Caco-2 (cell line): ENCODE results near the gene OXSR1. TPM values are rescaled to one million over a fixed set of nuclear protein-coding genes. Genes with fewer than 3 reads are reported as not detected.
A peak's percentile ranks its signal among the peaks of the same experiment; 100 is the strongest.

Experiments
- BruUV-seq: library from RNA; stranded (reverse); fragments of 400-500 nt; replicated peaks from 2 replicates; lab custom pipeline; 2021; lab: Mats Ljungman, UMichigan
- CTCF ChIA-PET: fragments of 300-600 bp; sonication (Branson Sonifier 250); formaldehyde crosslinking; loops from one replicate; lab custom pipeline; 2022; ENCODE audit warnings: antibody characterized with exemption; lab: Charles Lee
- POLR2A ChIA-PET: fragments of 300-600 bp; sonication (Branson Sonifier 250); formaldehyde crosslinking; loops from one replicate; lab custom pipeline; 2022; ENCODE audit warnings: antibody characterized with exemption; lab: Charles Lee
- DNase-seq, 2 experiments: peaks; one replicate each; pipeline versions ENCODE4 v3.0.0 to v3.0.0-alpha.2; 2020 to 2022
- H3K27me3 ChIP-seq: replicated peaks from 2 replicates; pipeline ENCODE4 v1.6.0; 2011; ENCODE audit warnings: low read length; ENCODE audit not compliant: control insufficient read depth, insufficient read depth
- H3K36me3 ChIP-seq: 2 replicates; pipeline ENCODE4 v1.5.1; 2011; ENCODE audit warnings: low read length; ENCODE audit not compliant: control insufficient read depth, insufficient read depth
- H3K4me1 ChIP-seq: fragments of 250-450 bp; sonication (Bioruptor Pico); 2 replicates; pipeline ENCODE4 v1.5.1; 2020; ENCODE audit warnings: mild to moderate bottlenecking
- H3K4me3 ChIP-seq: 2 replicates; pipeline ENCODE4 v1.5.1; 2011; ENCODE audit warnings: low read depth, mild to moderate bottlenecking, control low read depth, low read length
- H3K9me3 ChIP-seq: fragments of 250-450 bp; sonication (Bioruptor Pico); 2 replicates; pipeline ENCODE4 v1.5.1; 2020; ENCODE audit warnings: mild to moderate bottlenecking, moderate library complexity
- H3K27ac Mint-ChIP-seq: one replicate; pipeline ENCODE4 v1.8.0; 2022; ENCODE audit warnings: mixed read lengths; ENCODE audit not compliant: unreplicated experiment
- H3K27me3 Mint-ChIP-seq: one replicate; pipeline ENCODE4 v1.8.0; 2022; ENCODE audit warnings: mixed read lengths; ENCODE audit not compliant: insufficient read depth, unreplicated experiment
- H3K36me3 Mint-ChIP-seq: one replicate; pipeline ENCODE4 v1.8.0; 2022; ENCODE audit warnings: mild to moderate bottlenecking, mixed read lengths; ENCODE audit not compliant: insufficient read depth, unreplicated experiment
- H3K4me1 Mint-ChIP-seq: one replicate; pipeline ENCODE4 v1.8.0; 2022; ENCODE audit warnings: low read depth, mixed read lengths; ENCODE audit not compliant: unreplicated experiment
- H3K4me3 Mint-ChIP-seq: one replicate; pipeline ENCODE4 v1.8.0; 2022; ENCODE audit warnings: mild to moderate bottlenecking, moderate library complexity, mixed read lengths; ENCODE audit not compliant: unreplicated experiment
- H3K9me3 Mint-ChIP-seq: one replicate; pipeline ENCODE4 v1.8.0; 2022; ENCODE audit warnings: mixed read lengths; ENCODE audit not compliant: unreplicated experiment
- CTCF ChIP-seq, 2 experiments: fragments of 200-600 bp in 1 of 2; IDR thresholded peaks; 1 replicate in 1 of 2; 2 replicates in 1 of 2; pipeline versions ENCODE4 v1.5.1 to v1.8.0; 2011 to 2022; ENCODE audit warnings: antibody characterized with exemption in 1 of 2, control low read depth in 1 of 2, inconsistent platforms in 1 of 2, low read depth in 1 of 2, low read length in 1 of 2, mild to moderate bottlenecking in 1 of 2, moderate library complexity in 1 of 2; ENCODE audit not compliant: insufficient read depth in 1 of 2, severe bottlenecking in 1 of 2, unreplicated experiment in 1 of 2
- intact Hi-C: fragments of 100-400 bp; cut with micrococcal nuclease; formaldehyde crosslinking; loops from one replicate; pipeline ENCODE4 v1.10.0; 2022; ENCODE audit not compliant: unreplicated experiment
- total RNA-seq: library from RNA; stranded (reverse); gene quantifications from 2 replicates; pipeline ENCODE4 v1.2.3, GENCODE V29; 2022

OXSR1 gene
- total RNA-seq, 1 experiment from 2014 or later = 39.2 TPM

DNA sequence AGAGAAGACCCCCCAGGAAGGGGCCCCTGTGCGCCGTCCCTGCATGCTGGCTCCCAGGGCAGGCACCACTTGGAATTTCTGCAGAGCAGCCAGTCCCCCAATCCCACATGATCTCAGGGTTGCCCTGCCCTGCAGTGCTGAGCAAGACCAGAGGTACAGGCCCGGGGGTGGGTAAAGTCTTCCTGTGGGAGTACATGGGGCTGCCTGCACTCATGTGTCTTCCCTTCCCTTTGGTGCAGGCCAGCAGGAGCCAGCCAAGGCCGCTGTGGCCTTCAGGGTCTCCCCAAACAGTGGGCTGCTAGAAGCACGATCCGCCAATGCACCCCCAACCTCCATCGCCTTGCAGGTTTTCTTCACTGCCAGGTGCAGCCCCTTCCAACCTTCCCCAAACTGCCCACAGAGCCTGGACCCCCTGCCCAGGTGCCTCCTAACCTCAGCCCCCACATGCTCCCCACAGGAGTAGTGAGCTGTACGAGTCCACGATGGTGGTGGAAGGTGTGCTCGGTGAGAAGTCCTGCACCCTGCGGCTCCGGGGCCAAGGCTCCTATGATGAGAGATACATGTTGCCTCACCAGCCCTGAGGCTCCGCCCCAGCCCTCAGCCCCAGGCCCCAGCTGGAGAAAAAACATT, 43.4 kb upstream of the OXSR1 start:
- H3K27me3 Mint-ChIP-seq = no peaks in the 10 kb centered on the region
- no peaks in the 10 kb centered on the region for H3K9me3 Mint-ChIP-seq
- peaks cover 93% of the 10 kb centered on the region for H3K36me3 Mint-ChIP-seq
- no peak for TF ChIP-seq CTCF (IDR thresholded peaks at IDR 0.05; ENCODE audit: insufficient read depth in 1 of 2, low read depth in 1 of 2, low read length in 1 of 2, severe bottlenecking in 1 of 2, unreplicated experiment in 1 of 2)
- ChIA-PET POLR2A (interaction anchor here (1.1 kb wide), 1 partner anchor 43 kb away, joined by 3 read pairs; no protein-coding TSS in a partner anchor), CTCF (no interaction called here)
- H3K4me3 Mint-ChIP-seq = no peak overlapping the region
- Histone ChIP-seq H3K36me3 (peaks cover 18% of the 10 kb centered on the region), H3K27me3 (no peaks in the 10 kb centered on the region), H3K9me3 (no peaks in the 10 kb centered on the region), H3K4me1 (peaks cover 31% of the 10 kb centered on the region), H3K4me3 (no peak overlapping the region)
- intact Hi-C loops = no loop called here
- no peak for DNase-seq
- peaks cover 43% of the 10 kb centered on the region for H3K4me1 Mint-ChIP-seq
- BruUV-seq = no TSS peak
- H3K27ac Mint-ChIP-seq = no peak overlapping the region

DNA sequence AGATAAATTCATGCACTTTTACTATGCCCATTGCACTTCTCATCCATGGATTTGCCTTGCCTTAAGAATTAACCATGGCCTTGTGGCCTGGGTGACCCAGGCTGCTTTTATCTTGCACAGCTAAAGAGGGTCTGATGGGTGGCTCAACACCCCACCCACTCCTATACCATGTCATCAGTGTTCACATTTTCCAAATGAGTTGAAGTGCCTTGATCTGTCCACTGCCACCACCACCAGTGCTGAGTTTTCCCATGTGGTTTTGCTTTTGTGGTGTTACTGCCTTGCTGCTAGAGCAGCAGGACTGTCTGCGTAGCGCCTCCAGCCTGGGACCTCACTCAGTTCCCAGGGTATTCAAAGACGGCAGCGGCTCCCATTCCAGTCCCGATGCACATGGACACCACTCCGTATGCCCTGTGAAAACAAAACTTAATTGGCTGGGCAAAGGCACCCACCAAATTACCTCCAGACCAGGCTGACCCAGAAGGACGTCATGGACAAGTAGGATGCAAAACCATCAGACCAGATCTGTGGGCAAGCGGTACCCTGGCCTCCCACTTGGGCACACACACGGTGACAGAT, 42.5 kb upstream of the OXSR1 start:
- Mint-ChIP-seq H3K4me1 (peaks cover 43% of the 10 kb centered on the region), H3K4me3 (no peak overlapping the region), H3K36me3 (peaks cover 96% of the 10 kb centered on the region), H3K9me3 (no peaks in the 10 kb centered on the region), H3K27me3 (no peaks in the 10 kb centered on the region), H3K27ac (no peak overlapping the region)
- ChIA-PET CTCF (no interaction called here), POLR2A (interaction anchor here (1.1 kb wide), 1 partner anchor 42 kb away, joined by 3 read pairs; no protein-coding TSS in a partner anchor)
- peaks cover 37% of the 10 kb centered on the region for H3K4me1 ChIP-seq
- no peaks in the 10 kb centered on the region for H3K27me3 ChIP-seq
- intact Hi-C loops = no loop called here
- BruUV-seq = no TSS peak
- H3K36me3 ChIP-seq = peaks cover 22% of the 10 kb centered on the region
- H3K9me3 ChIP-seq = no peaks in the 10 kb centered on the region
- DNase-seq = no peak
- TF ChIP-seq CTCF (IDR thresholded peaks at IDR 0.05; ENCODE audit: insufficient read depth in 1 of 2, low read depth in 1 of 2, low read length in 1 of 2, severe bottlenecking in 1 of 2, unreplicated experiment in 1 of 2) = no peak
- no peak overlapping the region for H3K4me3 ChIP-seq

GRCh38 chr3:38124324-38125122, 40.8 kb upstream of the OXSR1 start:
- TF ChIP-seq CTCF (IDR thresholded peaks at IDR 0.05; ENCODE audit: insufficient read depth in 1 of 2, low read depth in 1 of 2, low read length in 1 of 2, severe bottlenecking in 1 of 2, unreplicated experiment in 1 of 2) = no peak
- H3K27ac Mint-ChIP-seq = peak overlapping the region; percentile 56
- Histone ChIP-seq H3K9me3 (no peaks in the 10 kb centered on the region), H3K27me3 (no peaks in the 10 kb centered on the region), H3K4me3 (no peak overlapping the region), H3K36me3 (peaks cover 29% of the 10 kb centered on the region), H3K4me1 (peaks cover 42% of the 10 kb centered on the region)
- H3K9me3 Mint-ChIP-seq = no peaks in the 10 kb centered on the region
- H3K4me3 Mint-ChIP-seq = no peak overlapping the region
- intact Hi-C loops = loop anchor here (1.0 kb wide), 1 partner anchor 9 kb away; no protein-coding TSS in a partner anchor
- POLR2A ChIA-PET = interaction anchor here (1.7 kb wide), 1 partner anchor 13 kb away, joined by 8 read pairs; the partner anchor contains the start of gene ACAA1
- no TSS peak for BruUV-seq
- H3K27me3 Mint-ChIP-seq = no peaks in the 10 kb centered on the region
- CTCF ChIA-PET = no interaction called here
- H3K4me1 Mint-ChIP-seq = peaks cover 27% of the 10 kb centered on the region
- H3K36me3 Mint-ChIP-seq = peaks cover 94% of the 10 kb centered on the region
- peak; percentile 53 to 58 for DNase-seq
